Putamen (tissue), 1 donor: Measurements from ENCODE around the gene LRBA.
"Not testable (repeated sequence)": the region's sequence is repeated elsewhere in the genome, so short reads cannot be mapped to it uniquely, and the experiment has no call there.

Experiments
- DNase-seq: peaks from one replicate; pipeline ENCODE4 v3.0.0-alpha.2; 2016; ENCODE audit warnings: low spot score

The LRBA gene, protein sequence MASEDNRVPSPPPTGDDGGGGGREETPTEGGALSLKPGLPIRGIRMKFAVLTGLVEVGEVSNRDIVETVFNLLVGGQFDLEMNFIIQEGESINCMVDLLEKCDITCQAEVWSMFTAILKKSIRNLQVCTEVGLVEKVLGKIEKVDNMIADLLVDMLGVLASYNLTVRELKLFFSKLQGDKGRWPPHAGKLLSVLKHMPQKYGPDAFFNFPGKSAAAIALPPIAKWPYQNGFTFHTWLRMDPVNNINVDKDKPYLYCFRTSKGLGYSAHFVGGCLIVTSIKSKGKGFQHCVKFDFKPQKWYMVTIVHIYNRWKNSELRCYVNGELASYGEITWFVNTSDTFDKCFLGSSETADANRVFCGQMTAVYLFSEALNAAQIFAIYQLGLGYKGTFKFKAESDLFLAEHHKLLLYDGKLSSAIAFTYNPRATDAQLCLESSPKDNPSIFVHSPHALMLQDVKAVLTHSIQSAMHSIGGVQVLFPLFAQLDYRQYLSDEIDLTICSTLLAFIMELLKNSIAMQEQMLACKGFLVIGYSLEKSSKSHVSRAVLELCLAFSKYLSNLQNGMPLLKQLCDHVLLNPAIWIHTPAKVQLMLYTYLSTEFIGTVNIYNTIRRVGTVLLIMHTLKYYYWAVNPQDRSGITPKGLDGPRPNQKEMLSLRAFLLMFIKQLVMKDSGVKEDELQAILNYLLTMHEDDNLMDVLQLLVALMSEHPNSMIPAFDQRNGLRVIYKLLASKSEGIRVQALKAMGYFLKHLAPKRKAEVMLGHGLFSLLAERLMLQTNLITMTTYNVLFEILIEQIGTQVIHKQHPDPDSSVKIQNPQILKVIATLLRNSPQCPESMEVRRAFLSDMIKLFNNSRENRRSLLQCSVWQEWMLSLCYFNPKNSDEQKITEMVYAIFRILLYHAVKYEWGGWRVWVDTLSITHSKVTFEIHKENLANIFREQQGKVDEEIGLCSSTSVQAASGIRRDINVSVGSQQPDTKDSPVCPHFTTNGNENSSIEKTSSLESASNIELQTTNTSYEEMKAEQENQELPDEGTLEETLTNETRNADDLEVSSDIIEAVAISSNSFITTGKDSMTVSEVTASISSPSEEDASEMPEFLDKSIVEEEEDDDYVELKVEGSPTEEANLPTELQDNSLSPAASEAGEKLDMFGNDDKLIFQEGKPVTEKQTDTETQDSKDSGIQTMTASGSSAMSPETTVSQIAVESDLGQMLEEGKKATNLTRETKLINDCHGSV (N-terminal part only)

DNA sequence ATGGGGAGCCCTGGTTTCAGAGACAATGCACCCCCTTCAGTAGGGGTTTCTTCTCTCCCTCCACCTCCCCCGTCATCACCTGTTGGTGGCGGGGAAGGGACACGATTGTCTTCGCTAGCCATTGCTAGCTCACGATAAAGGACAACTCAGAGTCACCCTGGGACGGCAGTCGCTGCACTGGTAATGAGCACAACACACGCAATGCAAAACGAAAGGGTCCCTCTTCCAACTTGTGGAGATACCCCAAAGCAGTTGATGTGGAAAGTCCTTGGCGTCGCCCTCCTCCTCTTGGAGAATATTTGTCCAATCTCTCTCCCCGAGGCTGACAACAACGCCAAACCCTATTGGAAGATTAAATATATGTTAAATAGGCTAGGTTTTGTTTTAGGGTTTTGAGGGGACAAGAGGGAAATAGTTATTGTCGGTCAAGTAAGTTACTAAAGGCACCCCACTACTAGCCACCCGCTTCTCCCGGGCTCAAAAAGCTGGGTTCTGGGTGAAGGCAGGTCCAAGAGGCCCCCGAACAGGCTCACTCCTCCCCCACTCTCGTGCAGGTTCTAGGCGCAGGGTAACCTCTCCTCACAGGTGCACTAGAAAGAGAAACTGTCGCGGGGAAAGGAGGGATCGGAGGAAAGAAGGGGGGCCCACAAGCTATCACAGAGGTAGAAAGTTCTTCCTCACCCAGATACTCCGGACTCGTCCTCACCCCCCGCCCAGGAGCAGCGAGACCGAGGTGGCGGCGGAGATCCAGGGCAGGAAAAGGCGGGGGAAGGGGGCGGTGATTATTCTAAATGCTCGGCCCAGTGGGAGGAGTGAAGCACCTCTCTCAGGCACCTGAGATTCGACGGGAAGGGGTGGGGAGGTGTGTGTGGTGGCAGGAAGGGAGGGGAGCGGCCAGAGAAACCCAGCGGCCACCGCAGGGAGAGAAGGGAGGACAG, at the start of gene LRBA:
TSS of gene LRBA (minus strand) at position 764 of the 938 bp plus-strand sequence. CDS start at position 122, 642 bp downstream.
- DNase-seq = peak; percentile 78

DNA sequence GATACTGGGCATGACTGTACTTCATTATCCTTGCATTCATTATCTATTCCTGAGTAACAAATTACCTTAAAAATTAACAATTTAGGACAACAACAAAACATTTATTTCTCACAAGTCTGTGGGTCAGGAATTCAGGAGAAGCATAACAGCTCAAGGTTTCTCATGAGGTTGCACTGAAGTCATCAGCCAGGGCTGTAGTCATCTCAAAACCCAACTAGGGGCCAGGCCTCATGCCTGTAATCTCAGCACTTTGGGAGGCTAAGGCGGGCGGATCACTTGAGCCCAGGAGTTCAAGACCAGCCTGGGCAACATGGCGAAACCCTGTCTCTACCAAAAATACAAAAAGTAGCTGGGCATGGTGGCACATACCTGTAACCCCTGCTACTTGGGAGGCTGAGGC, 48.1 kb upstream of the LRBA start:
- DNase-seq = not testable (repeated sequence)

DNA sequence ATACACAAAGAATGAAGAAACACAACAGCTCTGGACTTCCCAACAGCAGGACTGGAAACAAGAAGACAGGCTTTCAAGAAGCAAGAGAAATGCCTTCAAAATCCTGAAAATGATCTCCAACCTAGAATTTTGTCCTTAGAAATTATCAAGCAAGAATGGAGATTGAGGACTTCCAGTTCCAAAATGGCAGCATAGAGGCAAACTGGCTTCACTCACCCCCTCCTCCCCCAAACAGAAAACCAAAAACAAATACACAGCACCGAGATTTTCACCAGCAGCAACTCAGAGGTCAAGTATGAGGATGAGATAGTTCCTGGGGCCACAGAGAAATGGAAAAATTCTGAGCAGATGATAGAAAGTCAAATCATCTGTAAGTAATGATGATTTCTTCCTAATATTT, 40.5 kb upstream of the LRBA start:
- no peak for DNase-seq

DNA sequence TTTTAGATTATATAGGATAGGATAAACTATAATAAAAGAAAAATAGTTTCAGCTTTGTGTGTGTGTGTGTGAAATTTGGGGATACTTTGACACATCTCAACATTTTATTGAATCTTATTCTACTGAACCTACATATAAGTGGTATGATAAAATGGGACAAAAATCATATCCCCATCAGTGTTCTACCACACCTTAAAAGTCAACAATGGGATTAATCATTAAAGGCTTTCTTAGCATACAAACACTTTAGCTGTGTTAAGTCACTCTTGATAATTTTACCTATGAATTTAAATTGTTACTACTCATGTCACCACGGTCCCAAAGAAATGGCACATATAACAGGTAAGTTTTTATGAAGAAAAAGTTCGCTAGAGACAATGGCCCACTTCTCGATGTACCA, 37.7 kb upstream of the LRBA start:
- no peak for DNase-seq

DNA sequence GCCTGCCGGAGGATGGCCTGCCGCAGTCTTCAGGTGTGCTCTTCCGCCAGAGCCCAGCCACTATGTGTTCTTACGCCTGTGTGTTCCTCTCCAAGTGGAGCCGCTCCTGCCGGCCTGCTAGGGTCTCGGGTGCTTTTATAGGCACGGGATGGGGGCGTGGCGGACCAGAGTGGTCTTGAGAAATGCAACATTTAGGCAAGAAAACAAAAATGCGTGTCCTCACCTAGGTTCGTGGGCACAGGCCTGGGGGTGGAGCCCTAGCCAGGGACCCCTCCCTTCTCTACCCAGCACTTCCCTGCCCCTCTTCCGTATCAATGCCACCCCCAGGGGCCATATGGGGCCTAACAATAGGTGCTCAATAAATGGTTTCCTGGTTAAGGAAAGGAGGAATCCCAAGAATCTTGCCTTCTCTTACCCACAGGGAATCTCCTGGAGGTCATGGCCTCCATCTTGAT, 34.4 kb upstream of the LRBA start:
- DNase-seq = no peak

DNA sequence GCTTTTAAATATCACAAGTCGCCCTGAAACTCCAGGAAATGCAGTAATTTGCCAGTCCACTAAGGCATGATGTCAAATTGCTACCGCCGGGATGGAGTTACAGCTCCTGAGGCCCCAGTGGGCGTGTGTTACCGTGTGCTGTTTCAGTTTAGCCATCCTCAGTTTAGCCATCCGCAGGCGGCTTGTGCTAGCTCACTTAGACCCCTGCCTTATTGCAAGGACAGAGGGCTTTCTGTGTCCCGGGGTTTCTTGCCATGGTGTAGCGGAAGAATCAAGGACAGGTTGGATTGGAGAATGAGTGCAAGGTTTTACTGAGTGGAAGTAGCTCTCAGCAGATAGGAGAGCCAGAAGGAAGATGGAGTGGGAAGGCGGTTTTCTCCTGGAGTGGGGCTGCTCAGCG, 33.8 kb upstream of the LRBA start:
- no peak for DNase-seq

DNA sequence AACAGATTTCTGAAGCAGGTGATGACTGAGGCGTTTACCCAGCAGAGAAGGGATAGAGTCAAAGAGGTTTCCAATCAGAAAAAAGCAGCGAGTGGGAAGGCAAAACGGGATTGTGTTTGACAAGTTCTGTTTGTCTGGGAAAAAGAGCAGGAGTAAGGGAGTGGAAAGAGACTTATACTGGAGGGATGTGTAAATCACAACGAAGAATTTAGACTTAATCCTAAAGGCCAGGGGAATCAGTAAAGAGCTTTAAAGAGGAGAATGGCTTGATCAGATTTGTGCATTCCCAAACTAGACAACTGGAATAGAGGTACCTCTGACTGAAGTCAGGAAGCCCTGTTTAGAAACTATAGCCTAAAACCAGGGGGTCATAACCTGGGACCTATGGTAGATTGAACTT, 31.5 kb upstream of the LRBA start:
- no peak for DNase-seq

DNA sequence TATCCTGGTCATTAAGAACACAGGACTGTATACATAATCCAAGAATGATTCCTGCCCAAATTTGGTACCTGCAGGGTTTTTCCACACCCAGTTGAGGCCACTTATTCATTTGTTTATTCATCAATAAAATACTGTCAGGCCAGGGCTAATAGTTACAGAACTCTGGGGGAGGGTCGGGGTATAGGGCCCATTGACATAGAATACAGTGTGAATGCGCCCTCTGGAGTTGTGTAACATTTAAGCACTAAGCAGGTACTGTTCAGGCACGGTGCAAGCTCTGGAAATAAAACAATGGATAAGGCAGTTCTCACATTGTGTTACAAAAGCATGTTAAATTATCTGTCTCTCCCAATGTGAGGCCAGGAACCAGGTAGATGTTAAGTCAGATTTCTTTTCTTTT, 30.8 kb upstream of the LRBA start:
- no peak for DNase-seq

DNA sequence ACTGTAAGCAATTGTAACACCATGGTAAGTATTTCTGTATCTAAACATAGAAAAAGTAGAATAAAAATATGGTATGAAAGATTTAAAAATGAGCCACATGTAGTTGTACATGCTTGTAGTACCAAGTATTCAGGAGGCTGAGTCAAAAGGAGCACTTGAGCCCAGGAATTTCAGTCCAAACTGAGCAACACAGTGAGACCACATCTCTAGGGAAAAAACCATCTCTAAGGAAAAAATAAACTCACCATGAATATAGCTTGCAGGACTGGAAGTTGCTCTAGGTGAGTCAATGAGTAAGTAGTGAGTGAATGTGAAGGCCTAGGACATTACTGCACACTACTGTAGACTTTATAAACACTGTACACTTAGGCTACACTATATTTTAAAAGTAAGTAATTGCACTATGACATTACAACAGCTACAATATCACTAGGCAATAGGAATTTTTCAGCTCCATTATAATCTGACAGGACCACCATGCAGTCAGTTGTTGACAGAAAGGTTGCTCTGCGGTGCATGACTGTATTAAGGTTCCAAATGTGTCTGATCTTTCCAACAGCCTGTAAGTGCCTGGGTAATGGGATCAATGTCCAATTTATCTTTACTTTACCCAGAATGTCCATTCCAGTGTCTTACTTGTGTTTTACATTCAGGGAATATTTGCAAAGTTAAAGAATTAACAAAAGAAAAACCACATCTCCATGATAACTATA, 28.9 kb upstream of the LRBA start:
- no peak for DNase-seq

DNA sequence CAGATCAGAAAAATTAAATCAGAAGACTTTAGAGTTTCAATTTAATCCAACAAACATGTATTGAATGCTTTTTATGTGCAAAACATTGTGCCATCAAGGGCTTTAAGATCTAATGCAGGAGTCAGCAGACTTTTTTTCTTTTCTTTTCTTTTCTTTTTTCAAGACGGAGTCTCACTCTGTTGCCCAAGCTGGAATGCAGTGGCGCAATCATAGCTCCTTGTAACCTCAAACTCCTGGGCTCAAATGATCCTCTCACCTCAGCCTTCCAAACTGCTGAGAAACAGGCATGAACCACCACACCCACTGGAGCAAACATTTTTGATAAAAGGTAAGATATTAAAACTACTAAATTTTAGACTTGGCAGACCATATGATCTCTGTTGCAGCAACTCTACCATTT, 24.6 kb upstream of the LRBA start:
- DNase-seq = no peak

DNA sequence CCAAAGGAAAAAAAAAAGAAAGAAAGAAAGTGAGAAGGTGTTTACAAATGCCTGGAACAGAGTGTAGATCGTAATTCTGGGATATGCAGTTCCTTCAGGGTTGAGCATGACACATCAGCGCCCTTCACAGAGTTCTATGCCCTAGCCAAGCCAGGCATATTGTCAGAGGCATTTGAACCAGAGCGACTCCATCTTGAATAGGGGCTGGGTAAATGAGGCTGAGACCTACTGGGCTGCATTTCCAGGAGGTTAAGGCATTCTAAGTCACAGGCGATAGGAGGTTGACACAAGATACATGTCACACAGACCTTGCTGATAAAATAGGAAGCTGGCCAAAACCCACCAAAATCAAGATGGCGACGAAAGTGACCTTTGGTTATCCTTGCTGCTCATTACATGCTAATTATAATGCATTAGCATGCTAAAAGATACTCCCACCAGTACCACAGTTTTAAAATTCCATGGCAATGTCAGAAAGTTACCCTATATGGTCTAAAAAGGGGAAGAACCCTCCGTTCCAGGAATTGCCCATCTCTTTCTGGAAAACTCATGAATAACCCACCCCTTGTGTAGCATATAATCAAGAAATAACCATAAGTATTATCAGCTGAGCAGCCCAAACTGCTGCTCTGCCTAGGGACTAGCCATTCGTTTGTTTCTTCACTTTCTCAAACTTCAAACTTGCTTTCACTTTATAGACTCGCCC, 23.5 kb upstream of the LRBA start:
- no peak for DNase-seq

DNA sequence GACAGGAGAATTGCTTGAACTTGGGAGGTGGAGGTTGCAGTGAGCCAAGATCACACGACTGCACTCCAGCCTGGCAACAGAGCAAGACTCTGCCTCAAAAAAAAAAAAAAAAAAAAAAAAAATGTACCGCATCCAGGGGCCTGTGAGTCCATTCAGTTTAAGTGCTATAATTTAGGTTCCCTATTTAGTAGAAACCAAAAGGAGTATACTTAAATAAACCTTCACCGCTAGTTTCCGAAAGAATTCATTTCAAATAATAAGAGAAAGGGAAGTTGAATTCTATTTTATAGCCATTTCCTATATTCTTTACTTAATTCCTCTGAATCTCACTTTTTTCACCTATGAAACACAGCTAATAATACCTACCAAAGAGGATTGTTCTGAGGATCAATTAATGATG, 20.8 kb upstream of the LRBA start:
- DNase-seq = no peak

DNA sequence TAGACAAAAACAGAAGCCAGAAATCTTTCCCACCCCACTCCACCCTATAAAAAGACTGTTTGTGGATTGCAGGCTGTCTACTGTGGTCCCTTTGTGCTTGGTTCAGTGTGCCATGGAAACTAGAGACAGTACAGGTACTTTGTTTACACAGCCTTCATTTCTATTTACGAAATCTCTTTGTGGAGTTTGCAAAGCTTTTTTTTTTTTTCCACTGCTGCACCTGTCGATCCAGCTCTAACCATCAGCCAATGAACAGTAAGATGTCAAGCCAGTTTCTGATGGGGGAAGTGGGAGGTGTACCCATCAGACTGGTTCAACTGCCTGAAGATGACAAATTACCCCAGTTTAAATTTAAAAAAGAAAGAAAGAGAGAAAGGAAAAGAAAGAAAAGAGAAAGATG, 20.2 kb upstream of the LRBA start:
- no peak for DNase-seq

DNA sequence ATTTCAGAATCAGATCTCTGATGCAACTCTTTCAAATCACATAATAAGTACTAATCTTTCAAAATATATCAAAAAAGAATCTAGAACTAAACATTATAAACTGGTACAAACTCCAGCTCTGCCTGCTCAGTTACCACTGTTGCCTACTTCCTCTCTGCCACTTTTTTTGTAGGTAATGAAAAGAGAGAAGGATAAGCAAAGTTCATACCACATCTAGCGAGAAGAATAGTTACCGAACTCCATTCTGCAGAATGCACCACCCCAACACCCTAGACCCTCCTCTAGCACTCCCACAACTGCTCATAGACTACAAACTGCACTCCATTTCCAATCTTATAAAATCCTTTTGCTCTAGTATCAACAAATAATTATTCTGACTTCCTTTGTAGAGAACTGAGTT, 19.7 kb upstream of the LRBA start:
- no peak for DNase-seq

DNA sequence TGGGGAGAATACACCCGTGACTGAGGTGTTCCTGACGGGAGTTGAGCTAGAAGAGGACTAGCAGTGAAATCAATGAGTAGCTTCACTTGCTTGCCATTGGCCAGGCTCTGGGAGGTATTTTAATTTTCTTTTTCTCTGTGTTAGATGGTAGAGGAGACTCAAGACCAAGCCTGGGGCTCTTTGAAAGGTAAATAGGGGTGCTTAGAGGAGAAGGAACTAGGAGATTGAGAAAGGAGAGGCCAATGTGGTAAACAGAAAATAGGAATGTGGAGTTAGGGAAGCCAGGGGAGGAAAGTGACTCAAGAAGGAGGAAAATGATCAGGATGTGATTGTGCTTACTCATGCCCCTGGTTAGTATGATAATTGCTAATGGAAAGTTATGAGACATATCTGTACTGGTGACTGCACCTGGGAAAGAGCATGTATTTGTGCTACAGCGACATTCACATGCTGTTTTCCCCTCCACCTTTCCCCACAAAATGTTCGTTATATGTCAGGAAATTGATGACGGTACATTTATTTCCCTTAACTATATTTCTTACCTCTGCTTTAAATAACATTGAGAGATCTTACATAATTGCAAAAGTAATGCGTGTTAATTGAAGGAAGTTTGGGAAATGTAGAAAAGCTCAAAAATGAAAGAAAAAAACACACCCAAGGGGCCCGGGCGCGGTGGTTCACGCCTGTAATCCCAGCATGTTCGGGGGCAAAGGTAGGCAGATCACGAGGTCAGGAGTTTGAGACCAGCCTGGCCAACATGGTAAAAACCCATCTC, 16.9 kb upstream of the LRBA start:
- no peak for DNase-seq

DNA sequence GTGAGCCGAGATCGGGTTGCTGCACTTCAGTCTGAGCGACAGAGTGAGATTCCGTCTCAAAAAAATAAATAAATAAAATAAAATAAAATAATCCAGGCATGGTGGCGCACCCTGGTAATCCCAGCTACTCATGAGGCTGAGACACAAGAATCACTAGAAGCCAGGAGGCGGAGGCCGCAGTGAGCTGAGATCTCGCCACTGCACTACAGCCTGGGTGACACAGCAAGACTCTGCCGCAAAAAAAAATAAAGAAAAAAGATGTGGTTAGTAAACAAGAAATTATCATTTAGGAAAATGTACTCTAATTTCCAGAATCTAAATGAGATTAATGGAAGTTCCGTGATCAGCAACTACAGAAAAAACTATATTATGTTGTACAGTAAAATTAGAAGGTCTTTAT, 14.5 kb upstream of the LRBA start:
- DNase-seq = no peak

DNA sequence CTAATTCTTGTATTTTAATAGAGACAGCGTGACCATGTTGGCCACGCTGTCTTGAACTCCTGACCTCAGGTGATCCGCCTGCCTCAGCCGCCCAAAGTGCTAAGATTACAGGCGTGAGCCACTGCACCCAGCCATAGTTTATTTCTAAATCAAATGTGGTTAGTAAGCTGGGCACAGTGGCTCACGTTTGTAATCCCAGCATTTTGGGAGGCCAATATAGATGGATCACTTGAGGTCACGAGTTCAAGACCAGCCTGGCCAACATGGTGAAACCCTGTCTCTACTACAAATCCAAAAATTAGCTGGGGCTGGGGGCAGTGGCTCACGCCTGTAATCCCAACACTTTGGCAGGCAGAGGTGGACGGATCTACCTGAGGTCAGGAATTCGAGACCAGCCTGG, 13.9 kb upstream of the LRBA start:
- DNase-seq = not testable (repeated sequence)

DNA sequence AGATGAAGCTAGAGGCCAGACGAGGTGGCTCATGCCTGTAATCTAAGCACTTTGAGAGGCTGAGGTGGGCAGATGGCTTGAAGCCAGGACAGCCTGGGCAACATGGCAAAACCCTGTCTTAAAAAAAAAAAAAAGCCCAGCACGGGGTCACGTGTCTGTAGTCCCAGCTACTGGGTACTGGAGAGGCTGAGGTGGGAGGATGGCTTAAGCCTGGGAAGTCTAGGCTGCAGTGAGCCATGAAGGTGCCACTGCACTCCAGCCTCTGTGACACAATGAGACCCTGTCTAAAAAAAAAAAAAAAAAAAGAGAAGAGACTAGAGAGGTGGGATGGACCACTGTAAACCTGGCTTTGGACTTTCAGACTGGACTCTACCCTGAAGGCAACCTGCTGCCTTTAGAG, 10.7 kb upstream of the LRBA start:
- no peak for DNase-seq

DNA sequence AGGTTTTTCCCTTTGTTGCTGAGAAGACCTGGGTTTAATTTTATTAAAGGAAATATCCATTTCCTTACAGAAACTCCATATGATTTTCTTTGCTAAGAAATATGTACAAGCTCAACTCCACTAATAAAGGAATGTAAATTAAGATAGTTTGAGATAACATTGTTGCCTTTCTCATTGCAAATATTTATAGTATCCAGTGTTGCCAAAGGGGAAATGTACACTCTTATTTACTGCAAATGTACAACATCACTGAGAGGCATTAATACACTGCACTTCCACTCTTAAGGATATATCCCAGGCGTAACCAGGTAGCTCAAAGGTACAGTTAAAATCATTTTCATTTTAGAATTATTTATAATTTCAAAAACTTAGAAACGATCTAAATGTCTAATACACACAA, 7.5 kb upstream of the LRBA start:
- DNase-seq = no peak
